ENCODE measurements around the gene CCDC15.
"Not testable (repeated sequence)": the region's sequence is repeated elsewhere in the genome, so short reads cannot be mapped to it uniquely, and the experiment has no call there.

The CCDC15 gene

GRCh38 chr11:125016413-125016812, 62.4 kb downstream of the CCDC15 start:
- no peak for DNase-seq

DNA sequence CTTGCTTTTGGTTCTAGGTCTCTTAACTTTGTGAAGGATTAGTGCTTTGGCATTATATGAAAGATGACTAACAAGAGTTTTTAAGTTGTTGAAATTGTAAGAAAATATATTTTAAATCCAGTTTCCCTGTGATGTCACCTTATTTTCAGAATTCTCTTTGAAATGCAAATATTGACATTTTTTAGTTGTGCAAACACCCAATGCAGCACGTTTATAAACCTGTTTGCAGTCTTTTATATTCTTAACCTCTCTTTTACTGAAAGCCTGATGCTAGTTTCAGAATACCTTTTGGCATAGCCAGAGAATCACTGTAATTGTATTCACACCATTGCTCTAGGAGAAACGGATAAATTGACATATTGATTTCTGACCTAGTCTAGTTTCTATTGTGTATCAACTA, 66.3 kb downstream of the CCDC15 start:
- DNase-seq = no peak

DNA sequence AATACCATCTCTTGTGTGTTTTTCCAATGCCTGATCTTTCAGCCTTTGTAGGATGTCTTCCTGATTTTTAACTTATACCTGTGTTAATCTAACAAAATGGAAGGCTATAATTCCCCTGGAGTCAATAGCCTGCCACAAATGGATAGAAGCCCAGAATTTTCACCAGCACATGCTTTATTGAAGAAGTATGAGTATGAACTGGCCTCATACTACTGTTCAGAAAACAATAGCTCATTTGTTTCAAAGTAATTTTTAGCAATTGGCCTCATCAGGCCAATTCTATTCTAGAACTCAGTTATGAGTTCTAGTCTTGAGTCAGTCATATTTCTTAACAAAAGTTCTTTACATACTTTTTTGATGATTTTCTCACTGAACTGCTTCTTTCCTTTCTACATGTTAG, 68.5 kb downstream of the CCDC15 start:
- DNase-seq = no peak

- DNase-seq = no peak
Observed at GRCh38 chr11:125025968-125026367, 72.0 kb downstream of the CCDC15 start.

DNA sequence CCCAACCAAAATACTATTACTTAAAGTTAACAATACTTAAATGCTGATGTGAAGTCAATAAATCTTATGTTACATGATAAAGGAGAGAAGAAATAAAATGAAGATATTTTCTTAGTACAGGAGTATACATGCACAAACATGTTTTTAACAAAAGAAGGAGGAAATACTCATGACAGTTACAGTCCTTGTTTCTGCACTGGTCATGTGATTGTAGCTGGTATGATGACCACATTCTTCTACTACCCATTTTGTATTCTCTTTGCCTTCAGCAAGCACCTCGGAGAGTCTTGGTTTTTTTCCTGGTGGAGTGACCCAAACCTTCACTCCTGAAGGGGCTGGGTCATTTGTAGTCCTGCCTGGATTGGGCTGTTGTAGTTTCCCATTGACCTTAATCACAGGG, 75.4 kb downstream of the CCDC15 start:
- DNase-seq = not testable (repeated sequence)

- DNase-seq = no peak
Observed at GRCh38 chr11:125036933-125037332, 82.9 kb downstream of the CCDC15 start.

- no peak for DNase-seq
Observed at GRCh38 chr11:125049164-125049792, 95.3 kb downstream of the CCDC15 start.

DNA sequence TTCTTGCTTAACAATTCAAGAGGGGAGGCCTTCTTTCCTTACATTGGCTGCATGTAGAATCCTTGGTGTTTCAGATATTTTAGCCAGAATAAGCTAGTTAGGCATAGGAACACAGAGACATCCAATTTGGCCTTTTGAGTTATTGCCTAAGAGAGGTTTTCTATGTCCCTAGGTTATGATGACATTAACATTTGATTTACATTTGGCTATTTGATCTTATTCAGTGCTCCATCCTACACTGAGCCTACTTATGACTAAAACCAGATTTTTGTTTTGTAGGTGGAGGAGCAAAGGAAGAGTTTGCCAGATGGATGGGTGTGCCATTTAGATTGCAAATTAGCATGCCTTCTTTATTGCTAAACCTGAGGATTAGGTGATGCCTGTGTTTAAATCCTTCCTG, 98.0 kb downstream of the CCDC15 start:
- DNase-seq = no peak

DNA sequence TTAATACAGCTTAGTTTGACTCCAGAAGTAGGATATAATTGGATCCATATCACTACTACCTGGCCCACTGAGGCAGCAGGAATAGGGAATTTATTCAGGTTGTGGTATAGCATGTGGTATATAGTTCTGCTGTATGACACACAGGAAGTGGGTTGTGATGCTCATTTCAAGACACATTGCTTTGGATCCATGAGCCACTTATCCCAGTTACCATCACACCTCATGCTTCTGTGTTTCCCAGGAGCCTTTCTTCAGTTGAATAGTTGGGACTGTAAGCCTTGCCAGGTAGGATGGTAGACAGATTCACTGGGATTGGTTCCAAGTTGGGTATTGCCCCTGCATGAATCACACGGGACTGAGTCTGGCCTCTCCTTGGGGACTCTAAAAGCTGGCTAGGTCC, 99.2 kb downstream of the CCDC15 start:
- DNase-seq = no peak

DNA sequence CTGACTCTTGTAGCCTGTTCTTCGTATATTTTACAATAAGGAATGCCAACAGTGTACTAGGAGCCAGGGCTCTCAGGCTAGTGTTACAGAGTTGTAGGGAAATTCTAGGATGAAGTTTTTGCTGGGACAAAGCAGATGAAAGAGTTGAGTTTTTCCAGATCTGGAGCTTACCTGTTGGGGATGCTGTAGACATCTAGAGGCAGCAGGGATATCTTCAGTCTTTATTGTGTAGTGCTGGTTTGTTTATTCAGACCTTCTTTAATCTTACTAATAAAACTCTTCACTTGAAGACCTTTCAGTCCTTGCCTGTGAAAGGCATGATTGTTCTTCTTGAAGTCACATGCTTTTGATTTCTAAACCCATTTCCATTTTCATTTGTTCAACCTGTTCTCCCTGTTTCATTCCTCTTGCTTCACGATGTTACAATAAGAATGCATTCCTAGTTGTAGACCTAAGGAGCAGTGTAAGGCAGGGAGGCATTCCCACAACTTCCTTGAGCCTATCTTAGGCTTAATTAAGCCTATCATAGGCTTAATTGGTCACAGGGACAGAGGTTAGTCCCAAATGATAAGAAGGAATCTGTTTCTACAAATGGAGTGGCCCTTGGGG, 101.2 kb downstream of the CCDC15 start:
- no peak for DNase-seq

DNA sequence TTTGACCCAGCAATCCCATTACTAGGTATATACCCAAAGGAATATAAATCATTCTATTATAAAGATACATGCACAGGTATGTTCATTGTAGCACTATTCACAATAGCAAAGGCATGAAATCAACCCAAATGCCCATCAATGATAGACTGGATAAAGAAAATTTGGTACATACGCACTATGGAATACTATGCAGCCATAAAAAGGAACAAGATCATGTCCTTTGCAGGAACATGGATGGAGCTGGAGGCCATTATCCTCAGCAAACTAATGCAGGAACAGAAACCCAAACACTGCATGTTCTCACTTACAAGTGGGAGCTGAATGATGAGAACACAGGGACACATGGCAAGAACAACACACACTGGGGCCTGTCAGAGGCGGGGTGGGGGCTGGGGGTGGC, 102.1 kb downstream of the CCDC15 start:
- DNase-seq = not testable (repeated sequence)

DNA sequence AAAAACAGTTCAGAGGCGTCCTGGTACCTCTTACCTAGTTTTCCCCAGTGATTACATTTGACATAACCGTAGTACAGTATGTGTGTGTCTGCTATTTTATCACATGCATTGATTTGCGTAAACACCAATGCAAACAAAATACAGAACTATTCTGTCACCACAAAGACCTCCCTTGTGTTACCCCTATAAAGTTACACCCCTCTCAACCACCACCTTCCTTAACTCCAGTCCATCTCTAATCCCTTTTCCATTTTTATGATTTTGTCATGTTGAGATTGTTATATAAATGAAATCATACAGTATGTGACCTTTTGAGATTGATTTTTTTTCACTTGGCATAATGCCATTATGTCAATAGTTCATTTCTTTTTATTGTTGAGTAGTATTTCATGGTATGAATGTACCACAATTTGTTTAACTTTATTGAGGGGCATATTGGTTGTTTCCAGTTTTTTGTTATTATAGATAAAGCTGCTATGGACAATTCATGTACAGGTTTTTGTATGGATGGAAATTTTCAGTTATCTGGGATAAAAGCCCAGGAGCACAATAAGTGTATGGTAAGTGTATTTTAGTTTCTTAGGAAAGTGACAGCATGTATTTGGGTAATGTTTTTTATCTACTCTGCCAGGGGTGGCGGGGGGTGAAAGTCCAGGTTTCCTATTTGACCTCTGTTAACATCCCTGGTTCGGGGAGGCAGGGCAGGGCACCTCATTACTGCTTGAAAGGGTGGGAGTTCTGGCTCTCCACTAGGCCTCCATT, 103.1 kb downstream of the CCDC15 start:
- DNase-seq = no peak

- DNase-seq = no peak
Observed at GRCh38 chr11:125057693-125058016, 103.7 kb downstream of the CCDC15 start.

DNA sequence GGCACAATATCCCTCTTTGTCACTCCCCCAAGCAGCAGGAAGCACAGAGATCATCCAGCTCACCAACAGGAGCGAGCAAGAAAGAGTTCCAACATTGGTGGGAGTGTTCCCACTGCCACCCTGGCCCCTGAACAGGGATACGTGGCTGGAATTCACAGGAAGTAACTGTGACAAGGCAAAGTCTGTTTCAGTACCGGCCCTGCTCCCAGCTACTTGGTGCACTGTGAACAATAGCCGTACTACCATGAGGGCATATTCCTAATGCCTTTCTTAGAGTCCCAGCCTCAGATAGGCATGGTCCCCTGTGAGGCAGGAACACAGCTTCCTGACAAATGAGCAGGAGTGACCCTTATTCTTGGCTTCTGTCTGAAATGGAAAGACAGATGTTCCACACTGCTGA, 107.3 kb downstream of the CCDC15 start:
- DNase-seq = no peak

- no peak for DNase-seq
Observed at GRCh38 chr11:125062218-125062930, 108.4 kb downstream of the CCDC15 start.

- DNase-seq = no peak
Observed at GRCh38 chr11:125062931-125063428, 109.0 kb downstream of the CCDC15 start, which contains the start of gene SLC37A2. SLC37A2 (plus strand) TSS chr11:125063305; CDS start chr11:125063368, 63 bp downstream.

DNA sequence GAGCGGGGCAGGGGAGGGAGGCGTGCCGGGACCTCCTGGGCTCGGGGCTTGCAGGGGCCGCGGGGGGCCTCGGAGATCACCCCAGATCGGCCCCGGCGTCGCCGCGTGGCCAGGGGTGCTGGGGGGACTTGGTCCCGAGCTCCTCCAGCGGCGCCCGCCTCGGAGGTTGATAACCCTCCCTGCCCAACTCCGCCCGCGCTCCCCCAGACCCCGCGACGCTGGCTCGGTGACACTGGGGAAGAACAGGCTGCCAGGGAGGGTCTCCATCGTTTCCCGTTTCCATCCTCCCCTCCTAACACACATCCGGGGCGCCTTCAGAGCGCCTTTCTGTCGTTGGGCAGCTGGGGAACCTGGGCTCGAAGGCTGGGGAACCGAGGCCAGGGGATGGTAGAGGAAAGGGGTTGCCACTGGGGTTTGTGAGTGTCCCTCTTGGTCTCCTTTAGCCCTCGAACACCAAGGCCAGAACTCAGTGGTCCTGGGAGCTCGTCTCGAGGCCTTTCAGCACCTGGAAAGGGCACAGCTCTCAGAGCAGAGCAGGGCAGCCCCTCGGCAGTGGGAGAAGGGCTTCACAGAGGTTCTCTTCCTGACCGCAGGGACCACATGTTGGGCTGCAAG, 109.5 kb downstream of the CCDC15 start:
- DNase-seq = no peak

GRCh38 chr11:125064070-125064469, 110.1 kb downstream of the CCDC15 start:
- DNase-seq = no peak

GRCh38 chr11:125068368-125068767, 114.4 kb downstream of the CCDC15 start:
- DNase-seq = no peak

- DNase-seq = no peak
Observed at GRCh38 chr11:125069008-125069407, 115.0 kb downstream of the CCDC15 start.

GRCh38 chr11:125069796-125070195, 115.8 kb downstream of the CCDC15 start:
- DNase-seq = no peak

DNA sequence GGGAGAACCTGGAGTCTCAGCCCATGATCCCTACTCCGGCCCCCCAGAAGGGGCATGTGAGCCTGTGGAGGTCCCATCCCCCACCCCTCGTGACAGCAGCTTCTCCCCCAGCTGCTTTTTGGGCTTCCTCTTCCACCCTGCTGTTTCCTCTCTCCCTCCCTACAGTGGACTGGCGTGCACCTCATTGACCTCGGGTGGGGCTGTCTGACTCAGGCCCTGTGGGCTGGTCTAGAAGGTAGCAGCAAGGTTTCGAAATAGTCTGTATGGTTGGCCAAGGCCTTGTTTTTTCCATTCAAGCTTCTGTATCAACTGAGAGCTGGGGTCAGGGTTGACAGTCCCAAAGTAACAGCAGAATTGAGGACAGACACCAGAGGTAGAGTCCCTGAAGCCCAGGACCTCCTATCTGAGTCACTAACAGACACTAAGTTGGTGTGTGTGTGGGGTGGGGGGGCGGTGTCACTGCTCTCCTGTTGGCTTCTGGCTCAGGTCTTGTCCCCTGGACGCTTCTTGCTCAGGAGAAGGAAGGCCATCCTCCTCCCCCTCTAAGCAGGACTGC, 116.8 kb downstream of the CCDC15 start:
- DNase-seq = no peak

DNA sequence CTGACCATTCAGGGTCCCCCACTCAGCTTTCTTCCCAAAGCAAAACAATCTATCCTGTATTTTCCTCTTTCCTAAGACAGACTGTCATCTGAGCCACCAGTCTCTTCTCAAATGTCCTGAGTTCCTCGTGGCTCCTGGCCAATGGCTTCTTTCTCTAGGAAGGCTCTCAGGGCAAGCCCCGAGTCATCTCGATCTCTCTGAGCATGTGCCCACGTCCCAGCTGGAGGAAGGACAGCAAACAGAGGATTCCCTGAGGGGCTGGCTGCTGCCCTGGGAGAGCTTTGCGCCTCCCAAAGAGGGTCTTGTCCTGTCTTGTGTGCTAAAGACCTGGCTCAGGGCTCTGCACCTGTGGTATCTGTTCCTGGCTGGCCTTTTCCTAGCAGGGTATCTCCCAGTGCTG, 117.4 kb downstream of the CCDC15 start:
- DNase-seq = no peak
